Activated CD8-positive, alpha-beta memory T cell treated with anti-CD3 and anti-CD28 coated beads for 1 hour (primary cell): ENCODE measurements around the gene CRISPLD2.

ENCODE experiments used
- DNase-seq, 2 donors: peaks; one replicate each; pipeline ENCODE4 v3.0.0-alpha.2; 2020; ENCODE audit warnings: low read depth in 1 of 2; ENCODE audit errors: extremely low read depth in 1 of 2

Gene CRISPLD2

DNA sequence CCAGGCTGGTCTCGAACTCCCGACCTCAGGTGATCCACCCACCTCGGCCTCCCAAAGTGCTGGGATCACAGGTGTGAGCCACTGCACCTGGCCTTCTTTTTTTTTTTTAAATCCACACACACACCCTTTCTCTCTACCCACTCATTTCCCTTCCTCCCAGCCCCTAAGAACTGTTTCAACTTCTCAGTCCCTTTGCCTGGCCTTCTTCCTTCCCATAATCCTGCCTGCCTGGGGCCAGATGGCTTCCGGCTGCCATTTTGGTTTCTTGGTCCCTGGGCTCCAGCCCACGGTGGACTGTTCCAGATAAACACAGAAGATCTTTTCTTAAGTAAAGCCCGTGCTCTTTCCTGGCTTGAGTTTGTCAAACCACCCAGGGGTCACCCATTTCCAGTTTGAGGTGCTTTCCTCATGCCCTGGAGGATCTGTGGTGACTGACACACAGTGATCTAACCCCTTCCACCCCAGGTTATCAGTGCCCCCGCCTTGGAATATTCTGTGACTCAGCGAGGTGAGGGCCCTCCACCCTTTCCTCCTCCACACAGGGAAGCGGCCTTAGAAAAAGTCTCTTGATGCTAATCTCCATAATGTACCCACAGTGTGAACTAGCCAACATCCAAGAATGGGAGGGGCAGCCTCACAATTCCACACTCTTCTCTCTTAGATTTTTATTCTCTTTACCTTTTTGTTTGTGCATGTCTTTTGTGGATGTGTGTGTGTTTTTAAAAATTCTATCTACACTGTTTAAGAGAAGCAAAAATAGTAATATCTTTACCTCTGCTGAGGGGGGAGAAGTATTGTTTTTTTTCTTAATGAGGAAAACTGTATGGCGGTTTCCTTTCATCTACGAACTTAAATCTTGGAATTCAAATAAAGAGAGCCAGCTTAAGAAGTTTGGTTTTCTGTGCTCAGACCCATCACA lies 60.0 kb downstream of the CRISPLD2 start:
- no peak for DNase-seq

GRCh38 chr16:84881702-84882521 lies 62.1 kb downstream of the CRISPLD2 start:
- no peak for DNase-seq

DNA sequence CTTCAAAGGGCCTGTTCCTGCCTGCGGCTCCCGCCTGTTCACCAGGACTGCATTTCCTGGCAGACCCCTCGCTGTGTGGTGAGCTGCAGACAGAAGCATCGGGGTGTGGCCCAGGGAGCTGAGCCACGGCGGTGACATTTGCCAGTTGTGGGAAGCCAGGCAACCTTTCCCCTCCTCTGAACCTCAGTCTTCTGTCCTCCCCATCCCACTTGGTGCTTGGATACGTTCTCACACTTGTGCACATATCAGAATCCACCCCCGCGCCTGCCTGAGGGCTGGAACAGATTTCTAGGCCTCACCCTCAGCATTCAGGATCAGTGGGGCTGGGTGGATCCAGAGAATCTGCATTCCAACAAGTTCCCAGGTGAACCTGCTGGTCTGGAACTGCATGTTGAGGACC lies 63.5 kb downstream of the CRISPLD2 start:
- DNase-seq = no peak

DNA sequence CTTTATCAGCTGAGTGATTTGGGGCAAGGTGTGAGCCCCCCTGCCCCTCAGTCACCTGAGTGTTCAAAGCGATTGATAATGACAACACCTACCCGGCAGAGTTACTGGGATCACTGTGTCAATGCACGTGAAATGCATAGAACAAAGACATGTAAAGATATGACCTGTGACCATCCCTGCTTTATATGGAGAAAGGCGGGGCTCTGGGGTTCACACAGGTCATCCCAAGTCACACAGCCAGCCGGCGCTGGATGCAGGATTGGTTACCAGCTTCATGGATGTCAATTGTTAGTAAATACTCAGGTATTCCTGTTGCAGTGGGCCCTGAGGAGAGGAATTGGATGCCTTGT lies 64.4 kb downstream of the CRISPLD2 start:
- no peak for DNase-seq

- DNase-seq = no peak
These were observed 65.0 kb downstream of the CRISPLD2 start for GRCh38 chr16:84884596-84885341.

DNA sequence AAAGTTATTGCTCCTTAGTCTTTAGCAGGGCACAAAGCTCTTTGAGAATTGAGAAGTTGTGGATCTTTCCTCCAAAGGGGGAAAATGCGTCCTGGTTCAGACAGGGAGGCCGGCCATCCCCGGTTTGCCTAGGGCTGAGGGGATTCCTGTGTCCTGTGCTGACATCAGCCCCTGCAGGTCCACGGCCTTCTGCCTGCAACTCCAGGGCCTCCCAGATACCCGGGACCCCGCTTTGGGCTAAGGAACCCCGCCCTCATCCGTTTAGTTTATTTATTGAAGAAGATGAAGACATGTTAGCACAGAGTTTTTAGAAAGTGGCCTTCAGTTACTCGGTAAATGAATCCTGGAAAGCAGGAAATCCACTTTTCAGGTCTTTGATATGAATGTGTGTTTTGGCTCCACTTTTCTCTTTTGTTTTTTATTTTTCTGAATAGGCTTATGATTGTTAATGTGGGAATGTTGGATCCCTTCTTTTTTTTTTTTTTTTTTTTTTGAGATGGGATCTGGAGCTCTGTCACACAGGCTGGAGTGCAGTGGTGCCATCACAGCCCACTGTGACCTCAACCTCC lies 65.6 kb downstream of the CRISPLD2 start:
- no peak for DNase-seq

- no peak for DNase-seq
These were observed 66.8 kb downstream of the CRISPLD2 start for GRCh38 chr16:84886497-84887090.

GRCh38 chr16:84887207-84887606 lies 67.4 kb downstream of the CRISPLD2 start:
- DNase-seq = no peak

DNA sequence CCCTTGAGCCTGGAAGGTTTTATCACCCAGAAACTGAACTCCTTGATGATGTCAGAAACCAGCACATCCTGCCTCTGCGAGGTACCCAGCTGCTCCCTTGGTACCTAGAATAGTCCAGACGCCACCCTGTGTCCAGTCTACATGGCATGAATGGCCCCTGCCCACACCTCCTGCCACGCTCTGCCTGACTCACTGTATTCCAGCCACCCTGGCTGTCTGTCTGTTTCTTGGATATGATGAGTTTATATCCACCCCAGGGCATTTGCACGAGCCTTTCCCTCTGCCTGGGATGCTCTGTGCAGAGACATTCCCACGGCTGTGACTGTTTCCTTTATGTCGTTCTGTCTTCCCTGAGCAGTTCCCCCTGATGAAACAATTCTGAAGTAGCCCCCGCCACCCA lies 68.7 kb downstream of the CRISPLD2 start:
- no peak for DNase-seq

DNA sequence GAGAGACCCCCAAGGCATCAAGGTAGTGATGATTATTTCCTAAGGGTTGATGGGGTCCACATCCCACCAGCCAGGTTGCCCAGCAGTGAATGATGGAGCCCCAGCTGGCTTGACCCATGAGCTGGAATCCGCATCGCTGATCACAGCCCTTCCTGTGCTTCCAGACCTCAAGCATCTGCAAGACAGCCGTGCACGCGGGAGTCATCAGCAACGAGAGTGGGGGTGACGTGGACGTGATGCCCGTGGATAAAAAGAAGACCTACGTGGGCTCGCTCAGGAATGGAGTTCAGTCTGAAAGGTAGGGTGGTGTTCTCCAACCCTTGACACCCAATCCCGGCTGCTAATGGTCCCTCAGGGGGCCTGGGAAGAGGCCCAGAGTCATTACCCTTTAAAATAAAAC lies 69.3 kb downstream of the CRISPLD2 start:
- DNase-seq = no peak

DNA sequence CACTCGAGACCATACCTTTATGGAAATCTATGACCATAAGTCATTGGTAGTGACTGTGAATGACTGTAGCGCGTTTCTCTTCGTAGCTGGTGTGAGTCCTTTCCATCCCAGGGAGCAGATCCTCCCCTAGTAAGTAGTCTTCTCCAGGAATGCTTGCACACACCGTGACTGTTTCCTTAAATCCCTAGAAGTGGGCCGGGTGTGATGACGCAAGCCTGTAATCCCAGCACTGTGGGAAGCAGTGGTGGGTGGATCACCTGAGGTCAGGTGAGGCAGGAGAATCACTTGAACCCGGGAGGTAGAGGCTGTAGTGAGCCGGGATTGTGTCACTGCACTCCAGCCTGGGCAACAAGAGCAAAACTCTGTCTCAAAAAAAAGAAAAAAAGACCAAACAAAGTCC lies 70.6 kb downstream of the CRISPLD2 start:
- DNase-seq = no peak

GRCh38 chr16:84891149-84891795 lies 71.5 kb downstream of the CRISPLD2 start:
- DNase-seq = no peak

DNA sequence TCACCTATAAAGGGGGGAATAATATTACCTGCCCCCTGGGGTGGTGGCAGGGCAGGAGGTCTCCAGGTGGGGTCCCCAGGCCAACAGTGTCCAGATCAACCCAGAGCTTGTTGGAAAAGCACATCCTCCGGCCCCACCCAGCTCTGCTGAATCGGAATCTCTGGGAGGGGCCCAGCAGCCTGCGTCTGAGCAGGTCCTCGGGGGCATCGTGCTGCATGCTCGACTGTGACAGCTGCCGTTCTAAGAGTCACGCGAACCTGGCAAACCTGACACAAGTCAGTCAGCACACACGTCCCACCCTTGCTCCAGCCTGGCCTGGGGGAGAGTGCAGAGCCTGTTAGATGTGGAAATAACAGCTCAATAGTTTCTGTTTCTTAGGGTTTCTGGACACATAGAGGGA lies 72.3 kb downstream of the CRISPLD2 start:
- no peak for DNase-seq

DNA sequence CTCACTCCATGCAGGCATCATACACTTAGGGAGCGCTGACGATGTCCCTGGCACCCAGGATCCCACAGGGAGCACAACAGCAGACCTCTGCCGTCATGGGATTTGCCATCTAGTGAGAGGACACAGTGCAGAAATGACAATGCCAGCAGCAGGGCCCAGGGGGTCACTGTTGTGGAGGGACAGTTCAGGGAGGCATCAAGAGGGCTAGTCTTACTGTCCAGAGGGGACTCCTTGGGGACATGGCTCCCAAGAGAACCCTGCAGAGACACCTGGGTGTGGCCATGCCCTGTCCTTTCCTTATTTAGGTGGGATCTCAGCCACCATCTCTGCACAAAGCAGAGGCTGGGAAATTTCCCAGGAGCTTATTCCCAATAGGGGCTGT lies 73.7 kb downstream of the CRISPLD2 start:
- DNase-seq = no peak

GRCh38 chr16:84893849-84894599 lies 74.2 kb downstream of the CRISPLD2 start:
- DNase-seq = no peak

DNA sequence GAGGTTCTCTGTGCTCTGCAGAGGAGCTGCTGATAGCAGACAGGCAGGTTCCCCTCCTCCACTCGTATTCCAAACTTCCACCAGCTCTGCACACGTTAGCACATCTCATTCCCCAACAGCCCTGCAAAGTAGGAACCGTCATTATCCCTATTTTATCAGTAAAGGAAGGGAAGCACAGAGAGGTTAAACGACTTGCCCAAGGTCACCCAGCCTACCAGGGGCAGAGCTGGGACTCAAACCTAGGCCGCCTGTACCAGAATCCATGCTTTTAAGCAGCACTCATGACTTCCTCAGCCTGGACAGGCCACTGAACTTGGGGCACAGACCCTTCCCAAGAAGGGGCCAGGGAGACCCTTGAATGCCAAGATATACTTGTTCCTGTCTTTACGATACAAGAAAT lies 75.2 kb downstream of the CRISPLD2 start:
- no peak for DNase-seq

GRCh38 chr16:84896847-84897246 lies 77.1 kb downstream of the CRISPLD2 start:
- DNase-seq = no peak

GRCh38 chr16:84897911-84898377 lies 78.2 kb downstream of the CRISPLD2 start:
- no peak for DNase-seq

DNA sequence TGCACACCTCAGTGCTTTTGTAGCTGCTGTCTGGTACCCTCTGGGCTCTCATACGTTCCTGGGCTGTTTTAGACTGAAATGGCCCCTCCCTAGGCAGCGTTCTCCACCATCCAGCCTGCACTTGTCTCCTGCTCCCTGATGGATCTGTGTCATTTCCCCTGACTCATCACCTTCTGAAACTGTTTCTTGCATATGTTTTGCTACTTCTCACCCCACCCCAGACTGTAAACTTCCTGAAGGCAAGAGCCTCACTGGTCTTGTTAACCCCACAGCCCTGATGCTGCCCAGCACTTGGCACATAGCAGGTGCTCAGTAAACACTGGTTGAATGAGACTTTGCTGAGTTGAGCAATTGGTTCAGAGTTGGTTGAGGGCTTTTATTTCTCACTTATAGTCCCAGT lies 78.7 kb downstream of the CRISPLD2 start:
- no peak for DNase-seq
